ENCODE results near the gene PALM2AKAP2. TPM values are rescaled to one million over a fixed set of nuclear protein-coding genes. Genes with fewer than 3 reads are reported as not detected.

PALM2AKAP2 gene
- total RNA-seq = 10 to 100 TPM; 22.9 to 24.4 TPM
- polyA plus RNA-seq (ENCODE audit: insufficient read length in 6 of 6) = 10 to 100 TPM; 25.9 to 29.6 (median 27.1) TPM
- long read RNA-seq, donor 1, partial matches to known transcripts = 20 of 21 reads
- long read RNA-seq, donor 1, other reads (novel, unspliced or antisense) = 0 of 21 reads
- long read RNA-seq, donor 2, full-length matches to known transcripts = 3 of 3 reads
- long read RNA-seq, donor 2, partial matches to known transcripts = 0 of 3 reads
- long read RNA-seq, donor 2, other reads (novel, unspliced or antisense) = 0 of 3 reads
- long read RNA-seq, donor 3, full-length matches to known transcripts = 3 of 3 reads
- long read RNA-seq, donor 3, partial matches to known transcripts = 0 of 3 reads
- long read RNA-seq, donor 3, other reads (novel, unspliced or antisense) = 0 of 3 reads
- long read RNA-seq, donor 4 = 0 reads
- long read RNA-seq, donor 5, partial matches to known transcripts = 14 of 14 reads
- long read RNA-seq, donor 5, other reads (novel, unspliced or antisense) = 0 of 14 reads
- long read RNA-seq, donor 6, partial matches to known transcripts = 10 of 10 reads
- long read RNA-seq, donor 6, other reads (novel, unspliced or antisense) = 0 of 10 reads
- long read RNA-seq, donor 7, partial matches to known transcripts = 5 of 5 reads
- long read RNA-seq, donor 7, other reads (novel, unspliced or antisense) = 0 of 5 reads
- long read RNA-seq, donor 8, partial matches to known transcripts = 6 of 6 reads
- long read RNA-seq, donor 8, other reads (novel, unspliced or antisense) = 0 of 6 reads
- long read RNA-seq, donor 9 = 0 reads
- long read RNA-seq, donor 10 = 0 reads
- long read RNA-seq, donor 11 = 0 reads
- long read RNA-seq, donor 12, full-length matches to known transcripts = 4 of 17 reads
- long read RNA-seq, donor 12, partial matches to known transcripts = 13 of 17 reads
- long read RNA-seq, donor 12, other reads (novel, unspliced or antisense) = 0 of 17 reads

DNA sequence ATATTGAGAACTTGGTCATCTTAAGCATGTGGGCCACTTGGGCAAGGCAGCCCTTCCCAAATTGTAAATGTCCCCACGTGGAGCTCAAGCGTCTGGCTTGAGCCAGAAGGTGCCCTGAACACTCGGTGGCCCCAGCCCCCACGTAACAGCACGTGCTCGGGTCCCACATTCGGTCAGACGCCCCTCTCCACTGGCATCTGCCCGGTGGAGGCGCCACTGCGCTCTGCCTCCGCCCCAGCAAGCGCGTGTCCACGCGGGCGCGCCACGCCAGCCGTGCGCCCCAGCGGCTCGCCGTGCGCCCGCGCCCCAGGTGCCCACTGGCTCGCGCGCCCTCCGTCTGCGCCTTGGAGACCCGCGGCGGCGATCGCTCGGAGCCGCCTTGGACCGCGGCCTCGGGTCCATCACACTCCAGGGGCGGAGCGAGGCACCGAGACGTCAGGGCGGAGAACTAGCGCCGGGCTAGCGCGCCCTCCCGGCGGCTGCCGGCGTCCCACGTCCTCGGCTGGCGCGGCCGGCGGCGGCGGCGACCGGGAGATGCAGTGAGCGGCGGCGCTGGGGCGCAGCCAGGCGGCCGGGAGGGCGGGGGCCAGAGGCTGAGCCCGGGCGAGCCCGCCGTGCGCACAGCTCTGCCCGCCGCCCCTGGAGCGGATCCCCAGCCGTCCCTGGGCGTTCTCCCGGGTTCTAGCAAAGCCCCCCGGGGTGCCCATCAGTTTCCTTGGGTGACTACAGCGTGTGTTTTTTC is at the start of gene PALM2AKAP2:
Gene PALM2AKAP2 (plus strand): TSS at position 488 of the 742 bp plus-strand sequence. CDS start 291 bp downstream, outside the sequence.
- H3K27me3 ChIP-seq = peaks cover 0 to 51% of the 10 kb centered on the region in 2 donors
- intact Hi-C loops (cut with DNase I) = no loop called here
- peak within 1 kb of the TSS; percentile 55 to 72 for H3K27ac ChIP-seq
- no peaks in the 10 kb centered on the region for H3K36me3 ChIP-seq
- ATAC-seq (peak; percentile 86), DNase-seq (peak; percentile 39 to 85 (median 77))
- TF ChIP-seq, protein P1, sequence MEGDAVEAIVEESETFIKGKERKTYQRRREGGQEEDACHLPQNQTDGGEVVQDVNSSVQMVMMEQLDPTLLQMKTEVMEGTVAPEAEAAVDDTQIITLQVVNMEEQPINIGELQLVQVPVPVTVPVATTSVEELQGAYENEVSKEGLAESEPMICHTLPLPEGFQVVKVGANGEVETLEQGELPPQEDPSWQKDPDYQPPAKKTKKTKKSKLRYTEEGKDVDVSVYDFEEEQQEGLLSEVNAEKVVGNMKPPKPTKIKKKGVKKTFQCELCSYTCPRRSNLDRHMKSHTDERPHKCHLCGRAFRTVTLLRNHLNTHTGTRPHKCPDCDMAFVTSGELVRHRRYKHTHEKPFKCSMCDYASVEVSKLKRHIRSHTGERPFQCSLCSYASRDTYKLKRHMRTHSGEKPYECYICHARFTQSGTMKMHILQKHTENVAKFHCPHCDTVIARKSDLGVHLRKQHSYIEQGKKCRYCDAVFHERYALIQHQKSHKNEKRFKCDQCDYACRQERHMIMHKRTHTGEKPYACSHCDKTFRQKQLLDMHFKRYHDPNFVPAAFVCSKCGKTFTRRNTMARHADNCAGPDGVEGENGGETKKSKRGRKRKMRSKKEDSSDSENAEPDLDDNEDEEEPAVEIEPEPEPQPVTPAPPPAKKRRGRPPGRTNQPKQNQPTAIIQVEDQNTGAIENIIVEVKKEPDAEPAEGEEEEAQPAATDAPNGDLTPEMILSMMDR (IDR thresholded peaks at IDR 0.05) = no peak
- no peaks in the 10 kb centered on the region for H3K9me3 ChIP-seq
- H3K4me1 ChIP-seq = peaks cover 0 to 9% of the 10 kb centered on the region in 2 donors
- H3K4me3 ChIP-seq = peak within 1 kb of the TSS; percentile 30 to 49

DNA sequence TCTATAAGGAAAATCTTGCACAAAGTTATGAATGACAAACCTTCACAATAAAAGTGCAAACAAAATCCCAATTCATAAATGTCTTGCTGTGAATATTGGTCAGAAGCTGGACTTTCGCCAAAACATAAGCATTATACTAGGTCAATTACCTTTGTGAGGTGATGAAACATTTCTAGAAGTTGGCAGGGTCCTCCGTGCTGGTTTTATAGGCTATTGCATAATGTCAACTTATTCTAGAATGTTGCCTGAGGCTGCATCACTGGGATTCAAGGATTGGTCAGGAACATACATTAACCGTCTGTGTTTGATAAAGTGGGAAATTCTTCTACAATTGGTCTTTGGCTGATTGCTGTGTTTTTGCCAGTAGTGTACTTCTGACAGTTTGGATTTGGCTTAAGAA is 49.8 kb upstream of the PALM2AKAP2 start:
- ATAC-seq = no peak
- no peak overlapping the region for H3K27ac ChIP-seq
- no peaks in the 10 kb centered on the region for H3K27me3 ChIP-seq
- no peaks in the 10 kb centered on the region for H3K9me3 ChIP-seq
- DNase-seq = peak in 1 of 4 donors; percentile 38
- no peaks in the 10 kb centered on the region for H3K36me3 ChIP-seq
- TF ChIP-seq, protein P1 (IDR thresholded peaks at IDR 0.05) = no peak
- peaks cover 0 to 4% of the 10 kb centered on the region in 2 donors for H3K4me1 ChIP-seq
- no peak overlapping the region for H3K4me3 ChIP-seq
- intact Hi-C loops (cut with DNase I) = no loop called here

DNA sequence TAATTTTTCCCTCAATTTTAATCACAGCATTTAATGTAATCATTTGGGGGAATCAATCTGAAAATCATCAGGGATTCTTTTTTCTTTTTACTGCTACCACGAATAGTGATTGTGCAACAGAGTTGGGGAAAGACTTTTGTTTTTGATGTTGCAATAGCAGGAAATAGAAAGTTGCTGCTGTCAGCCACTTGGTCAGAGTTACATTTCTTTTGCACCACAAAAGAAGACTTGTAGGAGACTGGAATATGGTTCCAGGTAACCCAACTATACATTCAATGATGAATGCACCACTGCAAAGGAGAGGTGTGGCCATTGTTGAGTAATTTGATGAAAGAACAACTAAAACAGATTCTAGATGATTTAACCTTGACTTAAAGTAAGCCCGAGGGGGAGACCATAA is 46.3 kb upstream of the PALM2AKAP2 start:
- no peak overlapping the region for H3K4me3 ChIP-seq
- H3K27me3 ChIP-seq = no peaks in the 10 kb centered on the region
- no peaks in the 10 kb centered on the region for H3K9me3 ChIP-seq
- peaks cover 0 to 4% of the 10 kb centered on the region in 2 donors for H3K4me1 ChIP-seq
- no peak overlapping the region for H3K27ac ChIP-seq
- TF ChIP-seq, protein P1 (IDR thresholded peaks at IDR 0.05) = no peak
- peak; percentile 64 for ATAC-seq
- DNase-seq = peak in 2 of 4 donors; percentile 42 to 61
- no peaks in the 10 kb centered on the region for H3K36me3 ChIP-seq
- intact Hi-C loops (cut with DNase I) = no loop called here

DNA sequence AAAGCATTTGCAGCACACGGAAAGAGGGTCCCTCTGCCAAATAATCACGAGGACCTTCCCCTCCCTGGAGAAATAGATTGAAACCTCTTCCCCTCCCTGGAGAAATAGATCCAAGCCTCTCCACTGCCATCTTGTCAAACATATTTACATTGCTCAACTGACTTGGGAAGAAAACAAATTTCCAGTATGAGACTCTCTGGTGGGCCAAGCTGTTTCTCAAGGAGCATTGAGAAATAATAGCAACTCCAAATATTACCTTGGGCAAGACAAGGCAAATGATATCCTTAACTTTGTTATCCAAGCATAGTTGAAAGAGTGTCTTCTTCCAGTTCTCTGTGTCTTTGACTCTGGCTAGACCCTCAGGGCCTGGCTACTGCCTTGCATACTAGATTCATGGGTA is 45.2 kb upstream of the PALM2AKAP2 start:
- Histone ChIP-seq H3K36me3 (no peaks in the 10 kb centered on the region), H3K27ac (no peak overlapping the region)
- no peak for ATAC-seq

More for the DNA sequence above, 45.2 kb upstream of the PALM2AKAP2 start:
- H3K4me3 ChIP-seq = no peak overlapping the region
- intact Hi-C loops (cut with DNase I) = no loop called here
- TF ChIP-seq, protein P1 (IDR thresholded peaks at IDR 0.05) = no peak
- H3K27me3 ChIP-seq = no peaks in the 10 kb centered on the region
- no peaks in the 10 kb centered on the region for H3K9me3 ChIP-seq
- DNase-seq = no peak
- peaks cover 0 to 4% of the 10 kb centered on the region in 2 donors for H3K4me1 ChIP-seq
